ENCODE data around the gene GCNT2.

DNA sequence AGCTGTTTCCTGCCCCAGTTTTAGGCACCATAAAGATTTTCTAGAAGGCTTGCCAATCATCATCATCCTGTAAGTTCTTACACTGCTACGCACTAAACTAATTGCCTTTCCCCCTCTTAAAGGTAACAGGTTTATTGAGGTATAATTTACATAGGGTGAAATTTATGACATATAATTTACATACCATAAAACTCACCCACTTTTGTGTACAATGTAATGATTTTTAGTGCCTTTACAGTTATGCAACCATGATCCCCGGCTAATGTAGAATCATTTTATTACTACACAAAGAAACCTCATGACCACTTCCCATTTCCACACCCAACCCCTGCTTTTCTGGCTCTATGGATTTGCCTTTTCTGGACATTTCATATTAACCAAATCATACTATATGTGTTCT lies 21.1 kb downstream of the GCNT2 start:
- TF ChIP-seq POLR2AphosphoS5 (IDR thresholded peaks at IDR 0.05; ENCODE audit: borderline replicate concordance, low read depth, low read length) (no peak), EZH2 (IDR thresholded peaks at IDR 0.05) (no peak), FOXP2 (optimal IDR thresholded peaks at IDR 0.05; ENCODE audit: control extremely low read depth, extremely low read length, insufficient read depth) (no peak)
